Esophagus mucosa (tissue), 1 donor: ENCODE data around the gene COG2. TPM values are rescaled to one million over a fixed set of nuclear protein-coding genes. Genes with fewer than 3 reads are reported as not detected.
A peak's percentile ranks its signal among the peaks of the same experiment; 100 is the strongest.
"Not testable (repeated sequence)": the region's sequence is repeated elsewhere in the genome, so short reads cannot be mapped to it uniquely, and the experiment has no call there.

Experiments
- ATAC-seq: fragments of 200-7000 bp; cut with Tn5 transposase; one replicate; pipeline ENCODE4 v1.9.1; 2020
- total RNA-seq: library from RNA; stranded (reverse); gene quantifications from one replicate; pipeline ENCODE4 v1.2.4, GENCODE V29; 2023
- donor health status: DM: yes; HTN: yes; CAD: no.

The COG2 gene
- total RNA-seq, 1 donor from 2014 or later = 16.5 TPM

DNA sequence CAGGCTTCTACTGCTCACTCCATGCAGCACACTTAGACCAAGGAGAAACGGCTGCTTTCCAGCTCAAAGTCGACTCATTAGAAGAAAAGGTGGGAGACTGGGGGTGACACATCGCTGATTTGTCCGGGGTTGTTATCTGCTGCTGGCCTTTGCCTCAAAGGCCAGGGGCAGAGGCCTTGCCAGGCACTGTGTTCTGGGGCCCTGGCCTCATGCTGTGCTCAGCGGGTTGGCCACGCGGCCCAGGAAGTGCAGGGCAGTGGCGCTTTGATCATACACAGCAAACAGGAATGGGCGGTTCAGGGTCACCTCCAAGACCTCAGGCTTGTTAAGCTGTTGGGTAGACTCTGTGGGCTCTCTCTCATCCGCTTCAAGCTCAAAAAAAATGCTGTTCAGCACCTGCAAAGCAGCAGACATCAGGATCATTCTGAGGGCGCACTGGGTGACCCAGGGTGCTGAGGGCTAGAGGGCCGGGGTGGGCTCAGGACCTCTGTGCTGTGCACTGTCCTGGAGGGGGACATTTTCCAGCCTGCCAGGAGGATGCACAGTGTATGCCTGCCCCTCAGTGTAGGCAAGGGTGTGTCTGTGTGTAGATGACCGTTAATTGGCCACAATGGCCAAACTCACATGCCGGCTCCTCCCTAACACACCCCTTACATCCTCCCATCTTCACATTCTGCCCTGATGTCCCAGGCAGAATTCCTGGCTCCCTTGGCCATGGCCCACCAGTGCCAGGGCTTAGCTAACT lies 60.8 kb downstream of the COG2 start:
- peak; percentile 58 for ATAC-seq

DNA sequence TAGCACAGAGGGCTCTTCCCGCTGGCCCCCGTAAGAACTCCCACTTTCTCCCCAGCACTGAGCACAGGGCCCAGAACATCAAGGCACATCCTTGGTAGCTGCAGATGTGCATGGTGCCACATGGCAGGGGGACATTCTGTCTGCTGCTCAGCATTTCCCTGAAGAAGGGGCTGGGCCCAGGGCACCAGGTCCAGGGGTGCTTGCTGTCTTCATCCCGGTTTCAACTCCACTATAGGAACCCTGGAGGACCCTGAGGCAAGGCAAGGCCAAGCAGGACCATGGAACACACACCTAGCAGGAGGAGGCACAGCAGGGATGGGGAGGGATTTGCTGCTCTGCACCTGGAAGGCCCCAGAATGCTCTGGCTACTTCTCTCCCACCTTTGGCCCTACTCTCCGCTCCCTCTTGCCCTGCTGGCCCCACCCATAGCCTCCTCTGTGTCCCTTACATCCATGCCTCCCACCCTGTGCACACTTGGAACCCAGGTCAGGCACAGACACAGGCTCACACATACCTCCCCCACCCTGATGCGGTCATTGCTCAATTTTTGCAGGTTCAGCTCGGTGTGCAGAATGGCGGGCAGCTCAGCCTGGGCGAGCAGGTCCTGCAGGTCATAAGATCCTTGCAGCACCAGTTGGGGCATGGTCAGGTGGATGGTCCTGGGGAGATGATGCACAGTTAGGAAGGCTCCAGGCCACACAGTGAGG lies 61.6 kb downstream of the COG2 start:
- peak; percentile 74 for ATAC-seq

DNA sequence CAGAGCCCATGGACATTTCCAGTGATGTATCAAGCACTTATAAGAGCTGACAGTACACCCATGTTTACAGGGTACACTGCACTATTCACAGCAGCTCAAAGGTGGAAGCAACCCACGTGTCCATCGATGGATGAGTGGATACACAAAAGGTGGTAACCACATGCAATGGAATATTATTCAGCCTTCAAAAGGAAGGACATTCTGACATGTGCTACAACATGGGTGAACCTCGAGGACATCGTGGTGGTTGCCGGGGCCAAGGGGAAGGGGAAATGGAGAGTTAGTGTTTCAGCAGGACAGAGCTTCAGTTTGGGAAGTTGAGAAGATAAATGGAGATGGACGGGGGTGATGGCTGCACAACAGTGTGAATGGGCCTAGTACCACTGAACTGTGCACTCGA lies 62.5 kb downstream of the COG2 start:
- no peak for ATAC-seq

DNA sequence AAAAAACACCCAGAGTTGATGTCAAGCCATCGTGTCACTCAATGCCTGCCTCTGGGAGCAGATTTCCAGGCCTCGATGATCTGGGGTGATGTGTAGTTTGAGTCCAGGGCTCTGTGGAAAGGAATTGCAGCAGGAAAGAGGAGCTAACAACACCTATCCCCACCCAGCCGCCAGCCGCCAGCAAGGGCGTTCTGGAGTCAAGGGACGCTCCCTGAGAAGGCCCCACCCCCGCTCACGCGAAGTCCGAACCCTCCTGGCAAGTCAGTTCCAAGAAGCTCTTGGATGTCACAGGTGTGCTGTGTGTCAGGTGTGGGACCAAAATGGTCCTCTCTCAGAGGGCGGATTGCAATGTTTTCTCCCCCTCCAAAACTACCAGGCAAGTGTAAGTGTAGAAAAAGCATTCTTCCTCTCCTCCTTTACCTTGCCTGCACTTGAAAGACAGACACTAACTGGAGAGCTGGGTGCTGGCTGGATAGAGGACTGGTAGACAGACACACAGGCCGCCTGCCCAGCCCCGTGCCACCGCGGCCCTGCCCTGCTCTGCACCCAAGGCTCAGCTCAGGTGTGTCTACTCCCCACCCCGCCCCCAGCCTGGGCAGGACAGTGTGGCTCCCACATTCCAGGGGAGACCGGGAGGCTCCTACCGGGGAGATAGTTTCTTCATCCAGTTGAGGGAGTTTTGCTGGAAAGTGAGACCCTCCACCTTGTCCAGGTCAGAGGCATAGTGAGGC lies 63.2 kb downstream of the COG2 start:
- no peak for ATAC-seq

DNA sequence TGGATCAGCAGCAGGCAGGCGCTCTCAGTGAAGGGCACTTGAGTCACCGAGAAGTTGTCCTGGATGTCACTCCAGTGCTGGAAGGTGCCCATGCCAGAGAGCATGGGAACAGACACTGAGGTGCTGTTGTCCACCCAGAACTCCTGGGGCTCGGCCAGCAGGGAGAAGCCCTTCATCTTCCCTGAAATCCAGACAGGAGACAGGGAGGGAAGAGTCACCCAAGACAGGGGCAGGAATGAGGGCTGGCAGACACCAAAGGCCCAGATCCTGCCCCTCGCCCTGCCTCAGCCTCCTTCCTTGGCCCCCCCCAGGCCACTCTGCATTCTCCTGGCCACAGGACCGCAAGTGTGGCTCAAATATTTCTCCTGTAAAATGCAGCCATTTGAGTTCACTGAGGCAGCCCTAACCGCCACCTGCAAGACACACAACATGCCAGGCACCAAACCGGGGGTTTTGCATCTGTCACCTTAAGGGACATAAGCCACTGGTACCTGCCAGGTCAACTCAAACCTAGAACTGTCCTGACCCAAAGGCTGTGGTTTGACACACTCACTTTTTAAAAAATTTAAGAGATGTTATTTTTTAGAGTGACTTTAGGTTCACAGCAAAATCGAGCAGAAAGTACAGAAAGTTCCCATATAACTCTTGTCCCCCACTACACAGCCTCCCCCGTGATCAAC lies 63.9 kb downstream of the COG2 start:
- no peak for ATAC-seq

DNA sequence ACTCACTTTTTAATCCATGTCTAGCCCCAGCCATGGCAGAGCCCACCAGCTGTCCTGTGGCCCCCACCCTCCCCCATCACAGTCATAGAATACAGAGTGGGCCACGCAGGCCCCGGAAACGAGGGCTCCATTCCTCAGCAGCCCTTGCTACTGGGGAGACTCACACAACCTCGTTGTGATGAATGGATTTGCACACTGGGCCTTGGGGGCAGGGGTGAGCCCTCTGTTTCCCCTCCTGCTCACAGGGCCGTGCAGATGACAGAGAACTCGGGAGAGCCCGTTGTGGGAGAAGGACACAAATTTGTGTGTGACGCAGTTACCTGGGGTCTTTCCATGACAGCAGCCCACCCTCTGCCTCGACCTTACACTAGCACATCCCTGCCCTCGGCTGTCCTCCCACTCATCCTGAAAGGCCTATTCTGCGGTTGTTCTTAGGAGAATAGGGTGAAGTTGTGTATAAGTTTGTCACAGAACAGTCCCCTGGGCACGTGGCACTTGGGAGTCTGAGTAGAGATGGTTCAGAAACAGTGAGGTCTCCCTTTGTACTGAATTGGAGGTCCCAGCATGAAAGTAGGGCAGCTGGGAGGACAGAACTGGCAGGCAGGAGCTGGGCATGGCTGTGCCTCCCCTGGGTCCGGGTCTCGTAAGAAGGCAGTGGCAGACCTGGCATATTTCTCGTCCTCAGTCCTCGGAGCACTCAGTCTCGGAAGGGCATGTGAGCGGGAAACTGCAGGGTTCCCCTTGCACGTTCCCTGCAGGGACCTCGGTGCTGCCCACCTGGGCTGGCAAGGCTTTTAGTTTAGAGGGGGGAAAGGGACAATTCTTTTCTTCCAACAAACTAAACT lies 64.8 kb downstream of the COG2 start:
- no peak for ATAC-seq

DNA sequence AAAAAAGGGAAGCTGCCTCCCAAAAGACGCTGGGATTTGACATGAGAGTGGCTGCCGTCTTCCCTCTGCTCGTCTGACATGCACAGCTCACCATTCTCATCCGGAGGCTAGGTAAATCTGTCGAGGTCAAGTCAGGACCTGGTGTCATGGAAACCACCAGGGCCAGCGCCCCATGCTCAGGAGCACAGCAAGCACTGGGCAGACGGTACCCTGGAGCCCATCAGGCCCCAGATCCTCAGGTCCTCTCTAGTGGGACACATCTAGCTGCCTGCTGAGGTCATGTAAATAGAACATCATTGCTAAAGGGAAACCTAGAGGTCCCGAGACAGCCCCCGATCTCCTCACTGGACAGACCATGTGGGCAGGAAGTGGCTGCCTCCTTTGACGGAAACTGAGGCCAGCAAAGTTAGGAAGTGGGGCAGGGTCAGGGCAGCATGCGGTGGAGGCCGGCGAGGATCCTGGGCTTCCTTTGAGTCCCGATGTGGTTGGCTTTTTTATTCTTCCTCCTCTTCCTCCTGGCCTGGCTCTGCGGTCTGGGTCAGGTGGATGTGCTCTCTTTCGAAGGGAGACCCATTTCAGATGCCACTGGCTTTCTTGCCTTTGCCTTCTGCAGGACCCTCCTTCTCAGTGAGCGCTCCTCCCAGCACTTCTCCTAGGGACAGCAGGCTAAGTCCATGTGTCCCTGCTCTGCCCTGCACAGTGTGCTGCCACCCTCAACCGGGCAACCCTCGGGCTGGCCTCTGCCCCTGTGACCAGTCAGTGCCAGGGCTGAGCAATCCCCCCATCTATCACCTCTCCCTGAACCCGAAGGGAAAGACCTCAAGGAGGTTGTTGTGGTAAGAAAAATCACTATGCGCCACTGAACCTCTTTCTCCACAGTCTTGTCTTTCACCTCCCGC lies 65.7 kb downstream of the COG2 start:
- ATAC-seq = no peak

DNA sequence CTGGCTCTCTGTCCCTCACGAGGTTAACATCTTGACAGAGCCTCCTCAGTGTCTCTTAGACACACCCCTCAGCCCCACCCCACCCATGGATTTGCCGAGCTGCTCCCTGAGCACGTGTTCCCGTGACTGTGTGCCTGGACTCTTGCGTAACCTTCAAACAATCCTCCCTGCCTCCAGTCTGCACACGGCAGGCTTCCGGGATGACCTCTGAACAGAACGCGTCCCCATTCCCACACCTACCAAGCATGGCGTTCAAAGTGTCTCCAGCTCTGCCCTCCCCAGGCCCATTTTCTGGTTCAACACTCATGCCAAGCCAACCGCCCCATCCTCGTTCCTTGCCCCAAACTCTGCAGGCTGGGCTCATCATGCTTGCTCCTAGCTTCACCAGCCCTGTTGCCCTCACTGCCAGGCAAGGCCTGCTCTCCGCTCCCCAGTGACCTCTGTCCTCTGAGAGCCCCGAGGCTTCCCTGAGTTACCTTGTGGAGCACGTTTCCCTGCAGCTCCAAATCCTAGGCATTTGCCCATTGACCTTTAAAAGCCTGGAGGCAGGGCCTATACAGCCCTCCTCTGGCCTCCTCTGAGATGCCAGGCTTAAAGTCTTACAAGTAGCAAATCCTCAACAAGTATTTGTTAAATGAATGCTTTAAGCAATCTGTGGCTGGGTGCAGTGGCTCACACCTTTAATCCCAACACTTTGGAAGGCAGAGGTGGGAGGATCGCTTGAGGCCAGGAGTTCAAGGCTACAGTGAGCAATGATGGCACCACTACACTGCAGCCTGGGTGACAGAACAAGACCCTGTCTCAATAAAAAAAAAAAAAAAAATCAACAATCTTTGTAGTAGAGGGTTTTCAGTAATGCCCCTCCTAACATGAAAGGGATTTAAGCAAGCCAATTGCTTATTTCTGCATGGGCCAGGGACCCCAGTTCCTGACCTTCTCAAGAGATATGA lies 66.6 kb downstream of the COG2 start:
- peak; percentile 73 for ATAC-seq

DNA sequence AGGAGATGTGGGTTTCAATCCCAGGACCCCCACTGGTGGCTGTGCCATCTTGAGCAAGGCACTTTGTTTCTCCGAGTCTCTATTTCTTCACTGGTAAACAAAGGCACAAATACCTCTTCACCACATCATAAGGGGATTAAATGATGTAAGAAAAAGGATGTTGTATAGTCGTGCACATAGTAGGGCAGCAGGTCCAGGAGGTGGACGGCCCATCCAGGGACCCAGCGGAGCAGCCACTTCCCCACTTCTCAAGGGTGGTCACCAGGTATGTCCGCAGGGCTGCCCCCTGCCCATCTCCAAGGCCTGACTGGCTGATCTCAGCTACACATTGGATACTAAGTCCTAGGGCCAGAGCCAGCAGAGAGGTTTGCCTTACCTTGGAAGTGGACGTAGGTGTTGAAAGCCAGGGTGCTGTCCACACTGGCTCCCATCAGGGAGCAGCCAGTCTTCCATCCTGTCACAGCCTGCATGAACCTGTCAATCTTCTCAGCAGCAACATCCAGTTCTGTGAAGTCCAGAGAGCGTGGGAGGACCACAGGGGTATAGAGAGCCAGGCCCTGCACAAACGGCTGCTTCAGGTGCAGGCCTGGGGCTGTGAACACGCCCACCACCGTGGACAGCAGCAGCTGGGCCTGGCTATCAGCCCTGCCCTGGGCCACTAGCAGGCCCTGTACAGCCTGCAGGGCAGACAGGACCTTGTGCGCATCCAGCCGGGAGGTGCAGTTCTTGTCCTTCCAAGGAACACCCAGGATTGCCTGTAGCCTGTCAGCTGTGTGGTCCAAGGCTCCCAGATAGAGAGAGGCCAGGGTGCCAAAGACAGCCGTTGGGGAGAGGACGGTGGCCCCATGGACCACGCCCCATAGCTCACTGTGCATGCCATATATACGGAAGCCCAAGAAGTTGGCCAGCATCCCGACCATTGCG lies 67.6 kb downstream of the COG2 start:
- no peak for ATAC-seq

DNA sequence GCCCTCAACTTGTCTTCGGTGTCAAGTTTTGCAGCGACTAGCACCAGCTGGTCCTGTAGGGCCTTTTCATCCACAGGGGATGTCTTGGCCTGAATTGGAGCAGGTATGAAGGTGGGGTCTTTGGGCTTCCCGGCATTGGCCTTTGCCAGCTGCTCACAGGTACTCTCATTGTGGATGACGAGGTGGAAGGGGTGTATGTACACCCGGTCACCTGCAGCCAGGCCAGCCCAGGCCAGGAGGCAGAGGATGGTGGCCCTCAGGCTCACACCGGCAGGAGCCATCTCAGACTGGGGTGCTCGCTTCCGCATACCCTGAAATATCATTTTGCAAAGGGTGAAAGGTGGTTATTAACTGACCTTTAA lies 68.2 kb downstream of the COG2 start:
- no peak for ATAC-seq

DNA sequence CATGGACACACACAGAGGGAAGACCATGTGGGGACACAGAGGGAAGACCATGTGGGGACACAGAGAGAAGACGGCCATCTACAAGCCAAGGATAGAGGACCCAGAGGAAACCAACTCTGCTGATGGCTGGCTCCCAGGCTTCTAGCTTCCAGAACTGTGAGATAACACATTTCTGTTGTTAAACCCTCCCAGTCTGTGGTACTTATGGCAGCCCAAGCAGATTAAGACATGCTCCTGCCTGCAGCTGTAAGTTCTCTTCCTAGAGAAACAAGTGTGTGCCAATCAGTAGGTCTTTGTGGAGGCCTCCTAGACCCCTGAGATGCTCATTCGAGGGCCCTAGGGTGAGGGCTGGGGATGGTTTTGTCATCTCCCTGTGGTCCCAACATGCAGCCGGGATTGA lies 69.0 kb downstream of the COG2 start:
- ATAC-seq = no peak

DNA sequence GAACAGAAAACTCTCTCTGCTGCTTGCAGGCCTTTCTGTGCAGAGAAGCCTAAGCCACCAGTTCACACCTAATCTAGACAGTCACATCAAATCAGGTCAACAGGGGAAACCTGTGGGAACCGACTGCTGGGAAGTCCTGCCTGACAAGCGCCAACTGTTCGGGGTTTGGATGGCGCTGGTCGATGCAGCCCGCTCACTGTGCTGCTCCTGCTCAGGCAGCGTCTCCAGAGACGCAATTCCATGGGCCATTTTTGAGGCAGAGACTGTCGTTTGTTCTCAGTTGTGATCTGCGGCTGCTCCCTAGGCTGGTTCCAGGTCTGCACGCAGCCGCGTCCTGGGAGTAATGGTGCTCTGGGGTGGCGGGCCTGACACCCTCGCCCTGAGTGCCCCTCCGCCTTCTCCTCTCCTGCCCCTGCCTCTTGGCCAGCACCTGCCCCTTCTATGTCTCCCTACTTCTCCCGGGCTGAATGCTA lies 70.2 kb downstream of the COG2 start:
- ATAC-seq = no peak

DNA sequence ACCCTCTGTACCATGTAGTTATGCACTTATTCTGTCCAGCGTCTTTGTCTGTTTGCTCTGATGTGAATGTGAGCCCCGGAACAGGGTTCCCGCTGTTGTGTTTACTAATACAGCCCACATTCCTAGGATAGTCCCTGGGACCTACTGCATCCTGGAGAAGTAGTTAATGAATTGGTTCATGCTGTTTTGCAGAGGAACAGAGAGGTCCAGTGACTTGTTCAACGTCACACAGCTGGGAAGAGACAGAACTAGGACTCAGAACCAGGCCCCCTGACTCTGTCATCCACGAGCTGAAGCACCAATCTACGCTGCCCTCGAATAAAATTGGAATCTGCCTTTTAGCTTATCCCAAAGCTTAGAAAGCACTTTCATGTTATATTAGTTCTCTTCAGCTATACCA lies 70.9 kb downstream of the COG2 start:
- ATAC-seq = no peak

DNA sequence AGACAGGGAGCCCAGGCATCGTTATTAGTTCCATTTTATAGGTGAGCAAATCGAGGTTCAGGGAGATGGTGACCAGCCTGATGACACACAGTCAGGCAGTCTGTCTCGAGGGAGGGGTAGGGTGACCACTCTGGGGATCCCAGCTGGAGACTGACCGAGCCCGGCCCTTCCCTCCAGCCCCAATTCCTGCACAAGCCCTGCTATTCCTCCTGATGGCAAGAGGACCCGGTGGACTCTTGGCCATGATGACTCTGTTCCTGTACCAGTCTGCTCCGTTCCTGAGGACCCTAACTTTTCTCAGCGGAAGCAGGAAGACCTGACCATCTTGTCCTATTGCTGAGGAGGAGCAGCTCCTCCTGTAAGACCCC lies 71.2 kb downstream of the COG2 start:
- ATAC-seq = no peak

DNA sequence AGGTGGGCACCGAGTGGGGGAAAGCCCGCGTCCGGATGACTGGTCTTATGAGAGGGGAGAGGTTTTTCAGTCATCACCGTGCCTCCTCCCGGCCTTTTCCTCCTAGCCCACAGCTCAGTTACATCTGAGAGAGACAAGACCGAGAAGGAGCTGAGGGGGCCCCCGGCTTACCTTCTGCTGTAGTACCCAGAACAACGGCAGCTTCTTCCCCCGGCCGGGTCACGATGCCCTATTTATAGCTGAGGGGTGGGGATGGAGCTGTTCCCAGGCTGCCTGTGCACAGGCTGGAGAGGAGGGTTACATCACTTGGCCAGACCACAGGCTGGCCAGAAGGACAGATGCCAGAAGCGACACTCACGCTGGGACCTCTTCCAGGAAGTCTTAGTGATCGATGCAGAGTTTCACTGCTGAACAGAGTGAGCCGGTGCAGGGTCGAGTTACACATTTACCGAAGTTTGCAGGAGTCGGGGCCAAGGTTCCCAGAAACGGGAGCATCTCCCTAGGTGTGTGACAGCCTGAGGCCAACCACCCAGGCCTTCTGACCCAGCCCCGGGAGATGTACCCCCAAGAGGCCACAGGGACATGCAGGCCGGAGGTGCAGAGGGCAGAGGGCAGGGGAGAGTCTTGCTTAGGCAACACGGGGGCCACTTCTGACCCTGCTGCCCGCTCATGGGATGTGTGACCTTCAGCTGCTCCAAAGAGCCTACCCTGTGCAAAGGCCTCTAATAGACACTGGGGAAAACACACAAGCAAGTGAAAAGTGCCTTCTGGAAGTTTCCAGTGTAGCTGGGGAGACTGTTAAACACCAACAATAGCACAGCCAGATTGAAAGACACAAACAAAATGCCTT lies 71.9 kb downstream of the COG2 start, which contains the start of gene AGT:
Gene AGT, minus strand, starts transcription at position 208 of the 850 bp plus-strand sequence. CDS start 3,299 bp downstream, outside the sequence.
- ATAC-seq = peak; percentile 24

DNA sequence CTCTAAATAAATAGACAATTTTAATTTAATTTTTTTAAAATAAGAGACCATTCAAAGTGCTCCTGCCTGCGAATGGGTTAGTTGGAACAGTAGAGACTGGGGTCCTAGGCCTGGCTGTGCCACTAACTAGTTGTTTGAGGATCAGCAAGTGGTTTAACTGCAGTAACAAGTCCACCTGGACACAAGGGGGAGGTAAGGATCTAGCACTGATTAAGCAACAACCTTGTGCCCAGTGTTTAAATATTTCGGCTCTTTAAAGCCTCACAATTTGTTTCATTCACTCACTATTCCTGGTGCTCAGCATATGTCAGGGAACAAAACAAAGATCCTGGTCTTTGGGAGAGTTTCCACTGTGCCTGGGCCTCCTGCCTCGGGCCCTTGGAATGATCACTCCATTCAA lies 73.2 kb downstream of the COG2 start:
- no peak for ATAC-seq

DNA sequence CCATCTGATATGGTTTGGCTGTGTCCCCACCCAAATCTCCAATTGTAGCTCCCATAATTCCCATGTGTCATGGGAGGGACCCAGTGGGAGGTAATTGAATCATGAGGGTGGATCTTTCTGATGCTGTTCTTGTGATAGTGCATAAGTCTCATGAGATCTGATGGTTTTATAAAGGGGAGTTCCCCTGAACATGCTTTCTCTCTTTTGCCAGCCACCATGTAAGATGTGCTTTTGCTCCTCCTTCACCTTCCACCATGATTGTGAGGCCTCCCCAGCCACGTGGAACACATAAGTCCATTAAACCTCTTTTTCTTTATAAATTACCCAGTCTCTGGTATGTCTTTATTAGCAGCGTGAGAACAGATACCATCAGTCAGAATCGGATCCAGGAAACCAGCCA lies 74.2 kb downstream of the COG2 start:
- not testable (repeated sequence) for ATAC-seq

DNA sequence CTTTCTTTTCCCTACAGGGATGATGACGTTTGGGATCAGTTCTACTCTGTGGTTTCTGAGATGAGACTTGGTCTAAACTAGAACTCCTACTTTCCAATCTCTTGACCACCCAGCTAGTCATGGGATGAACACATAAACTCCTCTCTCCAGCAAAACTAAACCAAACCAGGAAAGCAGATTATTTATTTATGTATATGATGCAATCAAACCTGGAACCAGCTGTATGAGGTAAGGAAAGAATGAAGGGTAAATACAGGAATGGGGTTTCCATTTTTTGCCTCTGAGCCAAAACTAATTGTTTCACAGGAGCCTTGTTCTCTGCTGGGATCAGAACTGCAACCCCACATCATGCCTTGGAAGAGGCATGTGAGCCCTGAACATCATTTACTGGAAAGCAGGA lies 75.0 kb downstream of the COG2 start:
- no peak for ATAC-seq
